GM23248 (cell line): Measurements from ENCODE around the gene RPA1.

Source experiments
- EZH2 ChIP-seq: fragments of 200-600 bp; sonication (generic); IDR thresholded peaks from 2 replicates; pipeline ENCODE4 v1.6.1; 2018; ENCODE audit warnings: antibody characterized with exemption, mild to moderate bottlenecking; ENCODE audit not compliant: insufficient read depth, poor library complexity, severe bottlenecking
- EZH2phosphoT487 ChIP-seq: fragments of 200-600 bp; sonication (generic); IDR thresholded peaks from 2 replicates; pipeline ENCODE4 v1.6.1; 2018; ENCODE audit warnings: antibody characterized with exemption, moderate library complexity, mild to moderate bottlenecking, low read depth; ENCODE audit not compliant: insufficient read depth

- TF ChIP-seq EZH2phosphoT487 (no peak), EZH2 (no peak)
Measured at GRCh38 chr17:1890758-1891450, 61.1 kb downstream of the RPA1 start.
